Hematopoietic multipotent progenitor cell (in vitro differentiated cells): Measurements from ENCODE around the gene MTIF3. TPM values are rescaled to one million over a fixed set of nuclear protein-coding genes. Genes with fewer than 3 reads are reported as not detected.

ENCODE experiments used
- DNase-seq, 3 donors: peaks; one replicate each; pipeline ENCODE4 v3.0.0-alpha.2; 2011 to 2015; ENCODE audit warnings: low read depth in 2 of 3, low spot score in 2 of 3
- total RNA-seq: library from RNA; depleted of rRNA; stranded (reverse); fragments of >200 nt; gene quantifications from one replicate; pipeline ENCODE4 v1.2.3, GENCODE V29; 2012

MTIF3 gene
- total RNA-seq, 1 donor = 24.8 TPM

GRCh38 chr13:27461940-27462584 is 11.7 kb upstream of the MTIF3 start:
- DNase-seq = no peak

GRCh38 chr13:27455331-27455855 is 5.0 kb upstream of the MTIF3 start:
- DNase-seq = peak in 1 of 3 donors; percentile 40

GRCh38 chr13:27450921-27451471 is 632 bp upstream of the MTIF3 start:
- peak in 1 of 3 donors; percentile 61 for DNase-seq

- DNase-seq = no peak
These were observed 1.2 kb downstream of the MTIF3 start for GRCh38 chr13:27449081-27449603.

GRCh38 chr13:27448308-27448707 is 2.1 kb downstream of the MTIF3 start:
- DNase-seq = no peak

- peak in 2 of 3 donors; percentile 84 to 93 for DNase-seq
These were observed 3.3 kb downstream of the MTIF3 start for GRCh38 chr13:27446986-27447583.

- peak in 1 of 3 donors; percentile 27 for DNase-seq
These were observed 7.6 kb downstream of the MTIF3 start for GRCh38 chr13:27442797-27443196.

GRCh38 chr13:27442071-27442647 is 8.2 kb downstream of the MTIF3 start:
- peak in 1 of 3 donors; percentile 33 for DNase-seq

- no peak for DNase-seq
These were observed 10.0 kb downstream of the MTIF3 start for GRCh38 chr13:27440408-27440807.

- no peak for DNase-seq
These were observed 13.2 kb downstream of the MTIF3 start for GRCh38 chr13:27437126-27437525.

- DNase-seq = no peak
These were observed 17.7 kb downstream of the MTIF3 start for GRCh38 chr13:27432611-27433210.

- DNase-seq = no peak
These were observed 18.2 kb downstream of the MTIF3 start for GRCh38 chr13:27432180-27432579.

GRCh38 chr13:27428160-27428559 is 22.2 kb downstream of the MTIF3 start:
- no peak for DNase-seq

GRCh38 chr13:27427641-27428040 is 22.7 kb downstream of the MTIF3 start:
- no peak for DNase-seq

GRCh38 chr13:27425918-27426630 is 24.3 kb downstream of the MTIF3 start:
- peak in 2 of 3 donors; percentile 93 for DNase-seq

- DNase-seq = no peak
These were observed 25.0 kb downstream of the MTIF3 start for GRCh38 chr13:27425158-27425917.

- peak; percentile 89 to 95 (median 91) for DNase-seq
These were observed 25.9 kb downstream of the MTIF3 start, which contains the start of gene GTF3A for GRCh38 chr13:27424246-27425157. TSS of gene GTF3A (plus strand) at chr13:27424619.

GRCh38 chr13:27423333-27423732 is 27.0 kb downstream of the MTIF3 start:
- DNase-seq = no peak
